Retinal pigment epithelial cell (primary cell): ENCODE results near the gene ST6GALNAC6.

Experiments used
- DNase-seq: peaks from one replicate; pipeline ENCODE4 v3.0.0-alpha.2; 2010; ENCODE audit warnings: low read depth
- H3K4me3 ChIP-seq: 2 replicates; pipeline ENCODE4 v1.5.1; 2011; ENCODE audit warnings: mild to moderate bottlenecking, low read length, control low read depth, moderate library complexity
- CTCF ChIP-seq: conservative IDR thresholded peaks from 2 replicates; pipeline ENCODE4 v1.5.1; 2011; ENCODE audit warnings: low read depth, low read length, control low read depth, inconsistent platforms

The ST6GALNAC6 gene

GRCh38 chr9:127943731-127944144 lies 44.3 kb upstream of the ST6GALNAC6 start:
- TF ChIP-seq CTCF: peak; percentile 95
- no peak overlapping the region for H3K4me3 ChIP-seq
- DNase-seq: no peak

DNA sequence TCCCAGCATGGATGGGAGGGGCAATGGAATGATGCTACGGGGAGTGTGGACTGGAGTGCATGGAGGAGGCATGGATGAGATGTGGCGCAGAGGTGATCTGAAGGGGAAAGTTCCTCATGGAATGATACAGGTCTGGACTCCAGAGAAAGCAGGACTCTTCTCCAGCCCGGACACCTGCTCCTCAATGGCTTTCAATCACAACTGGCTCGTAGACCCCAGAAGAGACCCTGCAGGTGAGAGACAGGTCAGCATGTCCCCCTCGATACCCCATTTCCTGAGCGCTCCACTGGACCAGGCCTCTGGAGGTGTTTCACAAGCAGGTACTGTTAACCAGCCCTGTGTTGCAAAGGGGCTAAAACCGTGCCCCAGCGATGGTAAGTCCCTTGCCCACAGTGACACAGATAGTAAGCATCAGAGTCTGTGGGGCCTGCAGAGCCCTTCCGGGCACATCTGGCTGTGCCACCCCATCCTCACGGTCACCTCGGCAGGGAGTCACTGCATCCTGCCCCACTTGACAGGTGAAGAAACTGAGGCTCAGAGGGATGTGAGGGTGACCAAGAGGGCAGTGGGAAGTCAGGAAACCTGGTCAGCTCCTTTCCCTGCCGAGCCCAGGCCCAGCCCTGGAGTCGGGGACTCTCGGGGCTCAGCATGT lies 43.7 kb upstream of the ST6GALNAC6 start:
- H3K4me3 ChIP-seq: no peak overlapping the region
- no peak for TF ChIP-seq CTCF

DNA sequence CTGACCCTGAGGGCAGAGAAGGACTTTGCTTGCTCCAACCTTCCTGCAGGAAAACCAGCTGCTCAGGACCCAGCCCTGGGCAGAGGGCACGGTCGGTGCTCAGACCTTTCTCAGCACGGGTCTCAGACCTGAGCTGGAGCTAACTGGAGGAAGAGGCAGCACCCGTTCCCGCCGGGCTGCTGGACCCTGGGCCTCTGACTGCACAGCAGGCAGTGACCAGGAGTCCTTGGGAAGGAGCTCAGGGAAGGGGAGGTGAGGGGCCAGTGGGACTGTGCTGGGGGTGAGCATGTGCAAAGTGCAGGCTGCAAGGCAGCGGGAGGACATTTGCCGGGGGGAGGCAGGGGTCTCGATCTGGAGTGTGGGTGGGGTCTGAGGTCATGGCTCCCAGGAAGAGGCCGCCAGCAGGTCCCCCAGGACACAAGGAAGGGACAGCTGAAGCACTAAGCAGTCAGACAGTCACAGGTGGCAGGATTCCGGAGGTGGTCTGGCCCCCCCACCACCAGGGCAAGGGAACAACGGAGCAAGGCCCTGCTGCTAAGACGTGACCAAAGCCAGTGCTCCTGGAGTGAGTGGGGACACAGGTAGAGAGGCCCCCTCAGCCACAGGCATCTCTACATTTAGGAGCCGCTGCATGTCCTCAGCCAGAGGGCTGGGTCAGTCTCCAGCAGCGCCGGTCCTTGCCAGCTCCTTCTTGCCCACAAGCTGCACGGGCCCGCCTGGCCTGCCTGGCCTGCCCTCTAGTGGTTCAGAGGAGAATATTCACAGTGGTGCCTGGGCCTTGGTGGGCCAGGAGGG lies 43.0 kb upstream of the ST6GALNAC6 start:
- no peak overlapping the region for H3K4me3 ChIP-seq
- TF ChIP-seq CTCF: peak; percentile 79
- no peak for DNase-seq

More for the DNA sequence above, 43.7 kb upstream of the ST6GALNAC6 start:
- DNase-seq: no peak

GRCh38 chr9:127941961-127942215 lies 42.5 kb upstream of the ST6GALNAC6 start:
- H3K4me3 ChIP-seq: no peak overlapping the region
- no peak for DNase-seq
- TF ChIP-seq CTCF: no peak

GRCh38 chr9:127941062-127941960 lies 41.9 kb upstream of the ST6GALNAC6 start:
- H3K4me3 ChIP-seq: no peak overlapping the region
- DNase-seq: no peak
- no peak for TF ChIP-seq CTCF

- TF ChIP-seq CTCF: no peak
- DNase-seq: no peak
- H3K4me3 ChIP-seq: no peak overlapping the region
Observed at GRCh38 chr9:127940593-127940992, 41.2 kb upstream of the ST6GALNAC6 start.
